Smooth muscle cell (in vitro differentiated cells): Measurements from ENCODE around the gene PDSS2. TPM values are rescaled to one million over a fixed set of nuclear protein-coding genes. Genes with fewer than 3 reads are reported as not detected.
"Not testable (repeated sequence)": the region's sequence is repeated elsewhere in the genome, so short reads cannot be mapped to it uniquely, and the experiment has no call there.

ENCODE experiments used
- DNase-seq: peaks from one replicate; lab custom pipeline; 2025; ENCODE audit not compliant: unreplicated experiment; lab: John Stamatoyannopoulos, UW
- H2AFZ ChIP-seq: fragments of 200-600 bp; sonication (generic); 2 replicates; pipeline ENCODE4 v1.6.0; 2016; ENCODE audit warnings: antibody characterized with exemption, low read depth, mild to moderate bottlenecking
- H3F3A ChIP-seq: fragments of 200-600 bp; sonication (generic); 2 replicates; pipeline ENCODE4 v1.6.0; 2017; ENCODE audit warnings: antibody characterized with exemption, low read depth
- H3K27ac ChIP-seq: fragments of 200-600 bp; sonication (generic); 2 replicates; pipeline ENCODE4 v1.5.1; 2016; ENCODE audit warnings: low read depth, mild to moderate bottlenecking
- H3K27me3 ChIP-seq: fragments of 200-600 bp; sonication (generic); 2 replicates; pipeline ENCODE4 v1.6.1; 2016; ENCODE audit warnings: low read depth, mild to moderate bottlenecking
- H3K36me3 ChIP-seq: fragments of 200-600 bp; sonication (generic); 2 replicates; pipeline ENCODE4 v1.5.1; 2016; ENCODE audit warnings: low read depth
- H3K4me1 ChIP-seq: fragments of 200-600 bp; sonication (generic); 2 replicates; pipeline ENCODE4 v1.5.1; 2016; ENCODE audit warnings: low read depth
- H3K4me2 ChIP-seq: fragments of 200-600 bp; sonication (generic); 2 replicates; pipeline ENCODE4 v1.6.0; 2016; ENCODE audit warnings: mild to moderate bottlenecking
- H3K4me3 ChIP-seq: fragments of 200-600 bp; sonication (generic); 2 replicates; pipeline ENCODE4 v1.5.1; 2016; ENCODE audit warnings: mild to moderate bottlenecking
- H3K79me2 ChIP-seq: fragments of 200-600 bp; sonication (generic); 2 replicates; pipeline ENCODE4 v1.6.0; 2016; ENCODE audit warnings: low read depth, mild to moderate bottlenecking
- H3K9ac ChIP-seq: fragments of 200-600 bp; sonication (generic); 2 replicates; pipeline ENCODE4 v1.6.0; 2016; ENCODE audit warnings: low read depth
- H3K9me3 ChIP-seq: fragments of 200-600 bp; sonication (generic); replicated peaks from 2 replicates; pipeline ENCODE4 v1.5.1; 2016; ENCODE audit warnings: low read depth
- H4K20me1 ChIP-seq: fragments of 200-600 bp; sonication (generic); 2 replicates; pipeline ENCODE4 v1.6.0; 2016; ENCODE audit warnings: low read depth
- CTCF ChIP-seq: fragments of 200-600 bp; sonication (generic); IDR thresholded peaks from 2 replicates; pipeline ENCODE4 v1.5.1; 2017; ENCODE audit warnings: borderline replicate concordance, mild to moderate bottlenecking, antibody characterized with exemption; ENCODE audit not compliant: insufficient read depth, poor library complexity, severe bottlenecking
- WGBS: methylation state at CpG from one replicate; pipeline ENCODE4 v1.1.7; 2016; ENCODE audit warnings: low lambda C conversion rate; 5-methylcytosine and 5-hydroxymethylcytosine counted together
- polyA plus RNA-seq: library from polyadenylated mRNA; unstranded; fragments of >200 nt; fragmentation: Nextera tagmentation; extraction: Ambion mirVana; gene quantifications from 2 replicates; pipeline ENCODE4 v1.2.1, GENCODE V29; 2016
- total RNA-seq: library from RNA; depleted of rRNA; stranded (reverse); fragments of >200 nt; gene quantifications from 2 replicates; pipeline ENCODE4 v1.2.3, GENCODE V29; 2014

PDSS2 gene
- total and polyA plus RNA-seq, 2 experiments from 2014 or later: 12.8 to 15.5 TPM

GRCh38 chr6:107290491-107290890 lies 168.9 kb downstream of the PDSS2 start:
- Histone ChIP-seq H4K20me1 (peaks cover 16% of the 10 kb centered on the region), H2AFZ (no peak overlapping the region), H3K4me3 (no peak overlapping the region), H3K4me2 (no peak overlapping the region), H3K9me3 (no peaks in the 10 kb centered on the region), H3K36me3 (no peaks in the 10 kb centered on the region), H3K27me3 (no peaks in the 10 kb centered on the region), H3K4me1 (peaks cover 11% of the 10 kb centered on the region), H3F3A (peaks cover 5% of the 10 kb centered on the region), H3K9ac (no peak overlapping the region), H3K79me2 (no peaks in the 10 kb centered on the region), H3K27ac (no peak overlapping the region)
- 65% methylated on average over 3 of the region's 3 CpGs for WGBS
- no peak for DNase-seq
- no peak for TF ChIP-seq CTCF

- Histone ChIP-seq H4K20me1 (peaks cover 16% of the 10 kb centered on the region), H3K4me1 (peaks cover 11% of the 10 kb centered on the region)
- not testable (repeated sequence) for H3K4me2 ChIP-seq, DNase-seq, H3F3A ChIP-seq, H3K9ac ChIP-seq, H3K9me3 ChIP-seq, H3K27ac ChIP-seq, H3K4me3 ChIP-seq, H3K36me3 ChIP-seq, H2AFZ ChIP-seq, H3K79me2 ChIP-seq, H3K27me3 ChIP-seq
- 95% methylated on average over 9 of the region's 9 CpGs for WGBS
Observed at GRCh38 chr6:107289258-107289657, 170.1 kb downstream of the PDSS2 start.

- H3K4me2 ChIP-seq, H3K27me3 ChIP-seq, H3K4me3 ChIP-seq, DNase-seq, H3K27ac ChIP-seq, H3K79me2 ChIP-seq, H2AFZ ChIP-seq, H3K9ac ChIP-seq, H3K9me3 ChIP-seq, H3K4me1 ChIP-seq, H3F3A ChIP-seq, H4K20me1 ChIP-seq, H3K36me3 ChIP-seq: not testable (repeated sequence)
- WGBS: 85% methylated on average over 6 of the region's 6 CpGs
Observed at GRCh38 chr6:107285683-107286082, 173.7 kb downstream of the PDSS2 start.

- no peaks in the 10 kb centered on the region for H3K36me3 ChIP-seq
- WGBS: 42% methylated on average over 1 of the region's 1 CpG
- H3K27ac ChIP-seq: no peak overlapping the region
- H4K20me1 ChIP-seq: no peaks in the 10 kb centered on the region
- no peaks in the 10 kb centered on the region for H3K27me3 ChIP-seq
- H3F3A ChIP-seq: no peaks in the 10 kb centered on the region
- H3K4me2 ChIP-seq: no peak overlapping the region
- H3K79me2 ChIP-seq: no peaks in the 10 kb centered on the region
- H3K9me3 ChIP-seq: no peaks in the 10 kb centered on the region
- TF ChIP-seq CTCF: no peak
- no peak overlapping the region for H3K4me3 ChIP-seq
- H3K4me1 ChIP-seq: no peaks in the 10 kb centered on the region
- no peak overlapping the region for H3K9ac ChIP-seq
- DNase-seq: no peak
- H2AFZ ChIP-seq: no peak overlapping the region
Observed at GRCh38 chr6:107284805-107285204, 174.6 kb downstream of the PDSS2 start.

- Histone ChIP-seq H3K27ac (no peak overlapping the region), H3K4me3 (no peak overlapping the region), H3K79me2 (no peaks in the 10 kb centered on the region), H2AFZ (no peak overlapping the region), H3K9me3 (no peaks in the 10 kb centered on the region), H3K4me2 (no peak overlapping the region), H3K36me3 (no peaks in the 10 kb centered on the region), H3K27me3 (no peaks in the 10 kb centered on the region), H3F3A (no peaks in the 10 kb centered on the region), H4K20me1 (peaks cover 6% of the 10 kb centered on the region), H3K9ac (no peak overlapping the region), H3K4me1 (no peaks in the 10 kb centered on the region)
- DNase-seq: no peak
- 88% methylated on average over 2 of the region's 2 CpGs for whole genome bisulfite sequencing
- no peak for TF ChIP-seq CTCF
Observed at GRCh38 chr6:107280791-107281190, 178.6 kb downstream of the PDSS2 start.

- not testable (repeated sequence) for H3F3A ChIP-seq, H2AFZ ChIP-seq, H3K27me3 ChIP-seq, H3K9ac ChIP-seq, H3K4me1 ChIP-seq, H3K4me3 ChIP-seq, H3K27ac ChIP-seq, H3K36me3 ChIP-seq, H4K20me1 ChIP-seq, H3K4me2 ChIP-seq, H3K79me2 ChIP-seq, H3K9me3 ChIP-seq, DNase-seq
- 75% methylated on average over 7 of the region's 7 CpGs for WGBS
Observed at GRCh38 chr6:107280001-107280400, 179.4 kb downstream of the PDSS2 start.
